ENCODE results near the gene ACSF2. TPM values are rescaled to one million over a fixed set of nuclear protein-coding genes. Genes with fewer than 3 reads are reported as not detected.
A peak's percentile ranks its signal among the peaks of the same experiment; 100 is the strongest.

Gene ACSF2
- total and polyA plus RNA-seq, 2 of the 13 experiments (the other 11 are each of a cell fraction or from before 2014, with no cell fraction given): 87.3 to 109 TPM

GRCh38 chr17:50397111-50397918 lies 28.7 kb upstream of the ACSF2 start, which contains the start of gene LRRC59 (continued):
- TF ChIP-seq ZNF609 (CRISPR knock-in tag; IDR thresholded peaks at IDR 0.05; ENCODE audit: borderline replicate concordance) (peak; percentile 93), CBX1 (IDR thresholded peaks at IDR 0.05; ENCODE audit: low read depth) (peak; percentile 100), TEAD2 (CRISPR knock-in tag; IDR thresholded peaks at IDR 0.05) (no peak), ZBTB26 (CRISPR knock-in tag; IDR thresholded peaks at IDR 0.05; ENCODE audit: borderline replicate concordance) (peak; percentile 94), ZNF513 (CRISPR knock-in tag; conservative IDR thresholded peaks at IDR 0.05) (peak; percentile 99; the same call in 1 of the 2 replicates), AGO1 (IDR thresholded peaks at IDR 0.05; ENCODE audit: low read depth, low read length, poor library complexity, severe bottlenecking) (peak; percentile 31), ZNF556 (CRISPR knock-in tag; IDR thresholded peaks at IDR 0.05; ENCODE audit: borderline replicate concordance) (peak; percentile 99), SKI (IDR thresholded peaks at IDR 0.05; ENCODE audit: partially characterized antibody) (peak; percentile 61), RXRA (CRISPR knock-in tag; IDR thresholded peaks at IDR 0.05) (peak; percentile 95), JDP2 (CRISPR knock-in tag; IDR thresholded peaks at IDR 0.05; ENCODE audit: borderline replicate concordance) (peak; percentile 89), MAF1 (CRISPR knock-in tag; IDR thresholded peaks at IDR 0.05; ENCODE audit: borderline replicate concordance) (peak; percentile 95), FOXJ3 (CRISPR knock-in tag; IDR thresholded peaks at IDR 0.05; ENCODE audit: borderline replicate concordance) (0 out of 2 replicates have a peak, but pooled peaks have one; percentile 24), HMGXB4 (CRISPR knock-in tag; IDR thresholded peaks at IDR 0.05; ENCODE audit: borderline replicate concordance in 1 of 2, low read depth in 1 of 2) (peak; percentile 100), AKAP8 (CRISPR knock-in tag; IDR thresholded peaks at IDR 0.05) (peak; percentile 92), ZNF10 (CRISPR knock-in tag; IDR thresholded peaks at IDR 0.05; ENCODE audit: borderline replicate concordance, low read depth) (peak; percentile 79; the same call in 1 of the 2 replicates), RARG (CRISPR knock-in tag; IDR thresholded peaks at IDR 0.05; ENCODE audit: low read depth) (no peak; the same call in 1 of the 2 replicates), ZNF790 (CRISPR knock-in tag; IDR thresholded peaks at IDR 0.05; ENCODE audit: borderline replicate concordance) (peak; percentile 95)

Measured in HepG2 (cell line).